ENCODE measurements around the gene HMGXB3.

- TF ChIP-seq POLR2AphosphoS5 (IDR thresholded peaks at IDR 0.05) (no peak), CTCF (IDR thresholded peaks at IDR 0.05) (no peak), POLR2A (IDR thresholded peaks at IDR 0.05; ENCODE audit: low read depth) (no peak), EP300 (IDR thresholded peaks at IDR 0.05) (no peak)
Observed at GRCh38 chr5:149995385-149996204, 4.9 kb upstream of the HMGXB3 start.
